HCT116 (cell line): Measurements from ENCODE around the gene CACNA2D3.

ENCODE experiments used
- ATF3 ChIP-seq: IDR thresholded peaks from 2 replicates; pipeline ENCODE4 v1.6.1; 2012
- EZH2 ChIP-seq: fragments of 200-600 bp; sonication (generic); IDR thresholded peaks from 2 replicates; pipeline ENCODE4 v1.6.1; 2017; ENCODE audit warnings: antibody characterized with exemption, mixed run types
- POLR2AphosphoS5 ChIP-seq: IDR thresholded peaks from 2 replicates; pipeline ENCODE4 v1.6.1; 2011; ENCODE audit warnings: mild to moderate bottlenecking, low read depth, low read length, moderate library complexity
- RAD21 ChIP-seq: IDR thresholded peaks from 2 replicates; pipeline ENCODE4 v1.6.1; 2012; ENCODE audit warnings: low read depth, mild to moderate bottlenecking
- YY1 ChIP-seq: IDR thresholded peaks from 2 replicates; pipeline ENCODE4 v1.6.1; 2011; ENCODE audit warnings: low read length, low read depth, moderate library complexity, mild to moderate bottlenecking; ENCODE audit not compliant: insufficient replicate concordance; ENCODE audit errors: extremely low read depth
- ZNF274 ChIP-seq: fragments of 200-500 bp; sonication (Bioruptor generic); IDR thresholded peaks from 2 replicates; pipeline ENCODE4 v1.6.1; 2014; ENCODE audit warnings: mild to moderate bottlenecking, low read depth, low read length, inconsistent platforms
- TF ChIP-seq, protein P1 (sequence below), 3 experiments: fragments of 200-600 bp in 1 of 3; sonication (generic) in 1 of 3; IDR thresholded peaks in 2 of 3; conservative IDR thresholded peaks in 1 of 3; 2 replicates each; pipeline ENCODE4 v1.5.1; 2012 to 2017; ENCODE audit warnings: low read depth in 2 of 3, low read length in 2 of 3, antibody characterized with exemption in 1 of 3, borderline replicate concordance in 1 of 3, control low read depth in 1 of 3, mild to moderate bottlenecking in 1 of 3, mixed read lengths in 1 of 3, mixed run types in 1 of 3, moderate library complexity in 1 of 3; ENCODE audit not compliant: insufficient read depth in 1 of 3
- TF ChIP-seq, protein P2 (sequence below): IDR thresholded peaks from 2 replicates; pipeline ENCODE4 v1.6.1; 2012

DNA sequence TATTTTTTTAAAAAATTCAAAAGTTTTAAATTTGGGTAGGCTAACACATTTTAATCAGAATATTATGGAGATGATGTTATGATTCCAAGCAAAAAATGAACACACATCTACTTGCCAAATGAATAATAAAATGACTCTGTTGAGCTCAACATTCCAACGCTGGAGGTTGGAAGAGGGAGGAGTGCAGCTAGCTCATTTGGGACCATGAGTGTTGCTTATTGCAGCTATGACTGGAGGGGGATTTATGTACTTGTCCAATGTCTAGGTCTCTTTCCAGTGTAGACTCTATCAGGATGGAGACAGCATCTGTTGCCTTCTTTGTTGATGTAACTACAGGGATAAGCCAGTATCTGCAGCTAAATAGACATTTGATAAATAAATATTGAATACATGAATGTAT lies 310.6 kb downstream of the CACNA2D3 start:
- TF ChIP-seq, protein P1, sequence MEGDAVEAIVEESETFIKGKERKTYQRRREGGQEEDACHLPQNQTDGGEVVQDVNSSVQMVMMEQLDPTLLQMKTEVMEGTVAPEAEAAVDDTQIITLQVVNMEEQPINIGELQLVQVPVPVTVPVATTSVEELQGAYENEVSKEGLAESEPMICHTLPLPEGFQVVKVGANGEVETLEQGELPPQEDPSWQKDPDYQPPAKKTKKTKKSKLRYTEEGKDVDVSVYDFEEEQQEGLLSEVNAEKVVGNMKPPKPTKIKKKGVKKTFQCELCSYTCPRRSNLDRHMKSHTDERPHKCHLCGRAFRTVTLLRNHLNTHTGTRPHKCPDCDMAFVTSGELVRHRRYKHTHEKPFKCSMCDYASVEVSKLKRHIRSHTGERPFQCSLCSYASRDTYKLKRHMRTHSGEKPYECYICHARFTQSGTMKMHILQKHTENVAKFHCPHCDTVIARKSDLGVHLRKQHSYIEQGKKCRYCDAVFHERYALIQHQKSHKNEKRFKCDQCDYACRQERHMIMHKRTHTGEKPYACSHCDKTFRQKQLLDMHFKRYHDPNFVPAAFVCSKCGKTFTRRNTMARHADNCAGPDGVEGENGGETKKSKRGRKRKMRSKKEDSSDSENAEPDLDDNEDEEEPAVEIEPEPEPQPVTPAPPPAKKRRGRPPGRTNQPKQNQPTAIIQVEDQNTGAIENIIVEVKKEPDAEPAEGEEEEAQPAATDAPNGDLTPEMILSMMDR (IDR thresholded peaks at IDR 0.05 in 2 of 3, conservative IDR thresholded peaks at IDR 0.05 in 1 of 3; ENCODE audit: borderline replicate concordance in 1 of 3, insufficient read depth in 1 of 3, low read depth in 2 of 3, low read length in 2 of 3) = no peak
- TF ChIP-seq POLR2AphosphoS5 (no peak), RAD21 (no peak), EZH2 (no peak), YY1 (no peak), ZNF274 (no peak), ATF3 (no peak)
- TF ChIP-seq, protein P2, sequence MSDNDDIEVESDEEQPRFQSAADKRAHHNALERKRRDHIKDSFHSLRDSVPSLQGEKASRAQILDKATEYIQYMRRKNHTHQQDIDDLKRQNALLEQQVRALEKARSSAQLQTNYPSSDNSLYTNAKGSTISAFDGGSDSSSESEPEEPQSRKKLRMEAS = no peak
